NCI-H1048 (cell line): ENCODE measurements around the gene SUSD4.

ENCODE experiments used
- DNase-seq: peaks from one replicate; lab custom pipeline; 2025; lab: John Stamatoyannopoulos, UW

SUSD4 gene

GRCh38 chr1:223211323-223211985, 152.5 kb downstream of the SUSD4 start:
- DNase-seq: no peak

- DNase-seq: no peak
These were observed 153.2 kb downstream of the SUSD4 start for GRCh38 chr1:223210788-223211120.

- no peak for DNase-seq
These were observed 153.8 kb downstream of the SUSD4 start for GRCh38 chr1:223209992-223210787.

- no peak for DNase-seq
These were observed 154.6 kb downstream of the SUSD4 start for GRCh38 chr1:223209293-223209898.

GRCh38 chr1:223208164-223209076, 155.6 kb downstream of the SUSD4 start:
- DNase-seq: no peak

GRCh38 chr1:223207293-223208066, 156.5 kb downstream of the SUSD4 start:
- DNase-seq: no peak

- DNase-seq: no peak
These were observed 159.6 kb downstream of the SUSD4 start for GRCh38 chr1:223204424-223204823.

GRCh38 chr1:223203694-223204093, 160.3 kb downstream of the SUSD4 start:
- no peak for DNase-seq

GRCh38 chr1:223203034-223203408, 161.0 kb downstream of the SUSD4 start:
- no peak for DNase-seq

- DNase-seq: no peak
These were observed 161.5 kb downstream of the SUSD4 start for GRCh38 chr1:223202376-223203033.

- DNase-seq: no peak
These were observed 162.0 kb downstream of the SUSD4 start for GRCh38 chr1:223201967-223202366.

- DNase-seq: no peak
These were observed 163.1 kb downstream of the SUSD4 start for GRCh38 chr1:223200903-223201302.

GRCh38 chr1:223199094-223199647, 164.8 kb downstream of the SUSD4 start:
- DNase-seq: no peak

GRCh38 chr1:223198628-223198965, 165.4 kb downstream of the SUSD4 start:
- no peak for DNase-seq

- DNase-seq: no peak
These were observed 165.9 kb downstream of the SUSD4 start for GRCh38 chr1:223197923-223198627.

GRCh38 chr1:223189903-223190724, 173.9 kb downstream of the SUSD4 start:
- DNase-seq: no peak

GRCh38 chr1:223189525-223189902, 174.5 kb downstream of the SUSD4 start:
- no peak for DNase-seq

GRCh38 chr1:223188618-223189356, 175.2 kb downstream of the SUSD4 start:
- no peak for DNase-seq

GRCh38 chr1:223186800-223187199, 177.2 kb downstream of the SUSD4 start:
- DNase-seq: no peak
